HG03025 (cell line): ENCODE data around the gene TMEM39B.

Source experiments
- ATAC-seq: cut with Tn5 transposase; IDR thresholded peaks from one replicate; pipeline ENCODE4 v1.9.1; 2021; ENCODE audit warnings: mild to moderate bottlenecking, moderate library complexity; ENCODE audit not compliant: unreplicated experiment, low FRiP score

TMEM39B gene

GRCh38 chr1:32150847-32151246 is 78.1 kb downstream of the TMEM39B start:
- no peak for ATAC-seq

- ATAC-seq: no peak
Observed at GRCh38 chr1:32151319-32151787, 78.6 kb downstream of the TMEM39B start.
